BE2C (cell line): ENCODE results near the gene PLA2R1.

Experiments used
- DNase-seq: peaks from one replicate; pipeline ENCODE4 v3.0.0-alpha.2; 2020
- H3K27me3 ChIP-seq: fragments of 250-450 bp; sonication (Bioruptor Pico); 2 replicates; pipeline ENCODE4 v1.5.1; 2020; ENCODE audit warnings: mild to moderate bottlenecking
- H3K36me3 ChIP-seq: fragments of 250-450 bp; sonication (Bioruptor Pico); 2 replicates; pipeline ENCODE4 v1.5.1; 2020; ENCODE audit warnings: mild to moderate bottlenecking
- H3K4me1 ChIP-seq: fragments of 250-450 bp; sonication (Bioruptor Pico); 2 replicates; pipeline ENCODE4 v1.5.1; 2020
- H3K4me3 ChIP-seq: 2 replicates; pipeline ENCODE4 v1.5.1; 2011; ENCODE audit warnings: low read depth, low read length
- H3K9me3 ChIP-seq: fragments of 250-450 bp; sonication (Bioruptor Pico); 2 replicates; pipeline ENCODE4 v1.5.1; 2020
- TF ChIP-seq, protein P1 (sequence below): IDR thresholded peaks from 2 replicates; pipeline ENCODE4 v1.5.1; 2012; ENCODE audit warnings: mild to moderate bottlenecking, low read depth, low read length

PLA2R1 gene

DNA sequence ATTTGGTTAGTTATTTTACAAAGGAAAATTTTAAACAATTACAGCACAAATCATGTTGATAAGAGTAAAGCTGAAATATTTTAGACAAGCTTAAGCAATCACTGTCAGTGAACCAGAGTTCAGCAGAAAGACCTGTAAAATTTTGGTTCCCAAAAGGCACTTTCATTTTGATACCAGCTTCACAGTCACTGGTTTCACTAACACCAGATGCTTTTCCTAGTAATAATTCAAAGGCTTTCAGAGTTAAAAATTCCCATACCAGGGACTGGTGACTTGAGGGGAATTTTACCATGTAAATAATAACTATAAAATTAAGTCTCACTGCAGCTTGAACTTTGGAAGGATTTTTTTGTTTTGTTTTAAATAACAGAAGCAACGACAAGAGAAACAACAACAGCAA is 162.1 kb downstream of the PLA2R1 start:
- H3K36me3 ChIP-seq = no peaks in the 10 kb centered on the region
- TF ChIP-seq, protein P1, sequence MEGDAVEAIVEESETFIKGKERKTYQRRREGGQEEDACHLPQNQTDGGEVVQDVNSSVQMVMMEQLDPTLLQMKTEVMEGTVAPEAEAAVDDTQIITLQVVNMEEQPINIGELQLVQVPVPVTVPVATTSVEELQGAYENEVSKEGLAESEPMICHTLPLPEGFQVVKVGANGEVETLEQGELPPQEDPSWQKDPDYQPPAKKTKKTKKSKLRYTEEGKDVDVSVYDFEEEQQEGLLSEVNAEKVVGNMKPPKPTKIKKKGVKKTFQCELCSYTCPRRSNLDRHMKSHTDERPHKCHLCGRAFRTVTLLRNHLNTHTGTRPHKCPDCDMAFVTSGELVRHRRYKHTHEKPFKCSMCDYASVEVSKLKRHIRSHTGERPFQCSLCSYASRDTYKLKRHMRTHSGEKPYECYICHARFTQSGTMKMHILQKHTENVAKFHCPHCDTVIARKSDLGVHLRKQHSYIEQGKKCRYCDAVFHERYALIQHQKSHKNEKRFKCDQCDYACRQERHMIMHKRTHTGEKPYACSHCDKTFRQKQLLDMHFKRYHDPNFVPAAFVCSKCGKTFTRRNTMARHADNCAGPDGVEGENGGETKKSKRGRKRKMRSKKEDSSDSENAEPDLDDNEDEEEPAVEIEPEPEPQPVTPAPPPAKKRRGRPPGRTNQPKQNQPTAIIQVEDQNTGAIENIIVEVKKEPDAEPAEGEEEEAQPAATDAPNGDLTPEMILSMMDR = no peak
- no peaks in the 10 kb centered on the region for H3K4me1 ChIP-seq
- H3K27me3 ChIP-seq = no peaks in the 10 kb centered on the region
- DNase-seq = no peak
- H3K4me3 ChIP-seq = no peak overlapping the region
- H3K9me3 ChIP-seq = no peaks in the 10 kb centered on the region

DNA sequence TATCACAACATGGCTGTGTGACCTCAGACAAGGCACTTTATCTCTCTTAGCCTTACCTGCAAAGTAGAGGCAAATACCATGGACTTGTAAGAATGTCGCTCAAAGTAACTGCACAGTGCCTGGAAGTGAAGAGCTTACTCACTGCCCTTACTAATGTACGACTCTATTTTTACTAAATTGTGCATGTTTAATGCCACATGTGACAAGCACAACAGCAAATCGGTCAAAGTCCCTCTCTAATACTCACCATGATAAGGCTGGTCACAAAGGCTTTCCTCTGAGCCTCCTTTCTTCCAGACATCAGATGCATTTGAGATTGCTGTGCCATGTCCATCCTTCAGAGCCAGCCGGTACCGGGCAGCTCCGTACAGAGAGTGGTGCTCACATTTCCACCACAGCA is 164.0 kb downstream of the PLA2R1 start:
- Histone ChIP-seq H3K4me1 (no peaks in the 10 kb centered on the region), H3K4me3 (no peak overlapping the region), H3K27me3 (no peaks in the 10 kb centered on the region), H3K9me3 (no peaks in the 10 kb centered on the region), H3K36me3 (no peaks in the 10 kb centered on the region)
- DNase-seq = no peak
- TF ChIP-seq, protein P1 = no peak

DNA sequence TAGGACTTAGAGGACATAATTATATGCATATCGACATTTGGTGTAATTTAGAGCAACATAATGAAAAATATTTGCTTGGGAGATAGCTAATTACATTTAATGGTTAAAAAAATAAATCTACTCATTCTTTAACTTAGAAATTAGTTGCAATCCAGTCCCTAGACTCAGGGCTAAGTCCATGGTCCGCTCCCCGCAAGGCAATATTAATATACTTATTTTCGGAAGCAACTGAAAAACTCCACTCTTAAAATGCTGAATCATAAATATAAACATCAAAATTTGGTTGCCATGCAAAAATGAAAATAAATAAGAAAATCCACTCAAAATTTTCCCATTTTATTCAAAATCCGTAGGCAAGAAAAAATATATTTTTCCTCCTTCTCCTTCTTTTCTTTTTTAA is 164.7 kb downstream of the PLA2R1 start:
- H3K4me1 ChIP-seq = no peaks in the 10 kb centered on the region
- H3K27me3 ChIP-seq = no peaks in the 10 kb centered on the region
- DNase-seq = no peak
- no peaks in the 10 kb centered on the region for H3K9me3 ChIP-seq
- H3K36me3 ChIP-seq = no peaks in the 10 kb centered on the region
- no peak overlapping the region for H3K4me3 ChIP-seq
- TF ChIP-seq, protein P1 = no peak

DNA sequence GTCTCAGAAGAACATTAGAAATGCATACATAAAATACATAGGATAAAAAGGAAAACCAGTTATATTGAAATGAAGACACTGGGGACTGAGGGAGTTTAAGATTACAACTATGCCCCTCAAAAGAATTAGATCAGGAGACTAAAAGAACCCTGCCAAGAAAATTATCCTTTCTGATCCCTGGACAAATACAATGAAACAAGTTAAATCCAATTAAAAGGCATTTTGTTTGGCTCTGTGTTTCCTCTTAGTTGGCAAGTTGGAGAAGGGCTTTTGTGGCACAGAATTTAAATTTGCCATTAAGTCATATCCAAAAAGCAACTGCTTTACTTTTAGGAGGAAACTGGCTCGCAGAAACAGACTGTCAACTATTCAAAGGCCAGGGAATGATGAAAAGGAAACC is 165.3 kb downstream of the PLA2R1 start:
- Histone ChIP-seq H3K27me3 (no peaks in the 10 kb centered on the region), H3K36me3 (no peaks in the 10 kb centered on the region), H3K4me1 (no peaks in the 10 kb centered on the region), H3K9me3 (no peaks in the 10 kb centered on the region), H3K4me3 (no peak overlapping the region)
- TF ChIP-seq, protein P1 = no peak
- no peak for DNase-seq

DNA sequence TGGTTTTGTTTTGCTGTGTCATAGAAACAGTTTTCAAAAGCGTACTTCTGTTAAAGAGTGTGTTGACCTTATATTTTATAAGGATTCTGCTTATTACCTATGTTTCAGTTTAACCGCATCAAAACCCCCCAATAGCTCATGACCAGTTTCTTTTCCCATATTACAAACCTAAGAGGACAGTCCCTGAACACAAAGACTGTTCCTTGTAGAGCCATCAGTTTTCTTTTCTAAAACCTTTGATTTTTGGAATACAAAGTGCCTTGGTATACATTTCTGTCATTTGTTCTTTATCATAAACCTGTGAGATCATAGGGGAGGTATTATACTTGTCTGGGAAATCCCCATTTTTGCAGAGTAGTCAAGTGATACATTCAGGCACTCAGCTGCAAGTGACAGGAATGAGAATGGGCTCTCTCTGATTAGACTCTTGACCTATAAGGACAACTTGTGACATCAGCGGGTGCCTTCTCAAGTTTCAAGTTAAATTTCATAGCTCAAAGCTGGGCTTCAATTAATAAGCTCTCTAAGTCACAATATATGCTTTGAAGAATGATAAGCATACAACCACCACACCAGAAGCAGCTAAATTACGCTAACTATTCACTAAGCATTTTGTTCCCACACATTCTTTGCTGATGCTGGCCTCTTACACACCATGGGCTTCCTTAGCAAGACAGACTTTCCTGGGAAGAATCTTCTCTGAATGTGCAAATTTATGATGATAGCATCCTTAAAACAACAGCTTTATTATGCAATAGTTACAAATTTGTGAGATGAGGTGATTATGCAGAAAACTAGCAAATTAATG is 167.0 kb downstream of the PLA2R1 start:
- Histone ChIP-seq H3K4me1 (no peaks in the 10 kb centered on the region), H3K27me3 (no peaks in the 10 kb centered on the region), H3K36me3 (no peaks in the 10 kb centered on the region), H3K4me3 (no peak overlapping the region), H3K9me3 (no peaks in the 10 kb centered on the region)
- TF ChIP-seq, protein P1 = no peak
- no peak for DNase-seq

DNA sequence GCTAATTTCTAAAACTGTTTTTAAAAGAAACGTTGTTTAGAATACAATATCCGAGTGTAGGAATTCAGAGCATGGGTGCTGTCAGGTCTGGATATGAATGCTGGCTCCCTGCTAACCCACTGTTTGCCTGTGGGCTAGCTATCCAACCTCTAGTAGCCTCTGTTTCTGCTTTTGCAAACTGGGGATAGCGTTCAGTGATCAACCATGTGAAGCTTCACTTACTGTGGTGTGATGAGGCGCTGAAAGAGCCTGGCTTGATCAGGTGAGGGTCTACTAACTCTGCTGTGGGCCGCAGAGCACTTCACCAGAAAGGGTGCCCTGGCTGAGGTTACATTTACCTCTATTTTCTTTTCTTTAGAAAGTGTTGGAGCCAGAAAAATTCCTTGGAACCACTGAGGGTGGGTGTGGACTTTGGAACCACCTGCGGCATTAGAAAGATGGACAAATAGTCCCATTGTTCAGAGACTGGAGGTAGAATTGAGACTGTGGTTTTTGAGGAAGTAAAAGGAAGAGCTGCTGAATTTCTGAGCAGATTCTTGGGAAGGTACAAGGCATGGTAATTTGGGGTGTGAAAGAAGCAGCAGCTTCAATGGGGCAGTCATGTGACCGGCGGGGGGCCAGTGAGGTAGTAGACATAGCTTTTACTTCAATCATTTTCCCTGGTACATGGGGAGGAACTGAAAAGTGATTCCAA is 168.1 kb downstream of the PLA2R1 start:
- no peak for DNase-seq
- no peak overlapping the region for H3K4me3 ChIP-seq
- no peaks in the 10 kb centered on the region for H3K4me1 ChIP-seq
- H3K36me3 ChIP-seq = no peaks in the 10 kb centered on the region
- no peaks in the 10 kb centered on the region for H3K27me3 ChIP-seq
- TF ChIP-seq, protein P1 = no peak
- no peaks in the 10 kb centered on the region for H3K9me3 ChIP-seq
